ENCODE results near the gene FXYD5. TPM values are rescaled to one million over a fixed set of nuclear protein-coding genes. Genes with fewer than 3 reads are reported as not detected.

Gene FXYD5
- total and polyA plus RNA-seq, 10 of the 15 experiments (the other 5 are each of a cell fraction or from before 2014, with no cell fraction given) = 30.0 to 159 (median 93.9) TPM

GRCh38 chr19:35204799-35205732 lies 50.5 kb downstream of the FXYD5 start (continued):
- TF ChIP-seq NFYB (IDR thresholded peaks at IDR 0.05; ENCODE audit: insufficient read depth, low read depth, low read length) (0 out of 2 replicates have a peak, but pooled peaks have one; percentile 16), TARDBP (IDR thresholded peaks at IDR 0.05; ENCODE audit: borderline replicate concordance) (no peak), STAT3 (IDR thresholded peaks at IDR 0.05; ENCODE audit: low read depth, low read length) (peak; percentile 80; the same call in 1 of the 2 replicates), RCOR1 (conservative IDR thresholded peaks at IDR 0.05; ENCODE audit: low read depth, low read length) (peak; percentile 97), MTA2 (IDR thresholded peaks at IDR 0.05; ENCODE audit: low read depth) (peak; percentile 94), USF1 (IDR thresholded peaks at IDR 0.05; ENCODE audit: borderline replicate concordance, extremely low read length, insufficient read depth, low read depth, low read length) (no peak), MYC (IDR thresholded peaks at IDR 0.05; ENCODE audit: insufficient read depth, insufficient read length, insufficient replicate concordance, low read length, severe bottlenecking) (no peak), EP300 (IDR thresholded peaks at IDR 0.05; ENCODE audit: borderline replicate concordance in 1 of 2, control insufficient read depth in 1 of 2, low read depth in 2 of 2, low read length in 2 of 2) (peak; percentile 57 to 99; a peak in 3 of 4 replicates), ZBTB4 (CRISPR knock-in tag; IDR thresholded peaks at IDR 0.05) (peak; percentile 92), CHD2 (IDR thresholded peaks at IDR 0.05; ENCODE audit: borderline replicate concordance, low read depth, low read length) (peak; percentile 87)

All from GM12878 (cell line).